Prostate gland (tissue), 2 donors: Measurements from ENCODE around the gene RETREG3. TPM values are rescaled to one million over a fixed set of nuclear protein-coding genes. Genes with fewer than 3 reads are reported as not detected.
A peak's percentile ranks its signal among the peaks of the same experiment; 100 is the strongest.

ENCODE experiments used
- DNase-seq: peaks from one replicate; pipeline ENCODE4 v3.0.0-alpha.2; 2019; ENCODE audit warnings: low spot score
- H3K27ac ChIP-seq, 2 donors: fragments of 200-600 bp; sonication (generic); 2 replicates each; pipeline ENCODE4 v1.5.1; 2017 to 2019
- H3K27me3 ChIP-seq: fragments of 200-600 bp; sonication (generic); replicated peaks from 2 replicates; pipeline ENCODE4 v1.5.1; 2019; ENCODE audit not compliant: insufficient read depth
- H3K36me3 ChIP-seq, 2 donors: fragments of 200-600 bp; sonication (generic); 1 replicate in 1 of 2; 2 replicates in 1 of 2; pipeline versions ENCODE4 v1.5.1 to v1.8.1; 2017 to 2019
- H3K4me1 ChIP-seq: fragments of 200-600 bp; sonication (generic); replicated peaks from 2 replicates; pipeline ENCODE4 v1.5.1; 2019
- H3K4me3 ChIP-seq, 2 donors: fragments of 200-600 bp; sonication (generic); 2 replicates each; pipeline ENCODE4 v1.5.1; 2017 to 2019
- H3K9me3 ChIP-seq: fragments of 200-600 bp; sonication (generic); 2 replicates; pipeline ENCODE4 v1.5.1; 2017
- CTCF ChIP-seq, 4 experiments: fragments of 200-600 bp in 2 of 4; fragments of 450-650 bp in 2 of 4; sonication (generic) in 2 of 4; IDR thresholded peaks; 1 replicate in 3 of 4; 2 replicates in 1 of 4; pipeline ENCODE4 v1.5.1; 2016 to 2019; ENCODE audit warnings: antibody characterized with exemption in 4 of 4, mild to moderate bottlenecking in 2 of 4, moderate library complexity in 2 of 4
- POLR2A ChIP-seq: fragments of 450-650 bp; IDR thresholded peaks from one replicate; pipeline ENCODE4 v1.6.1; 2016; ENCODE audit warnings: antibody characterized with exemption, mild to moderate bottlenecking
- POLR2AphosphoS5 ChIP-seq: sonication (generic); formaldehyde crosslinking; IDR thresholded peaks from one replicate; pipeline ENCODE4 v1.6.1; 2017; ENCODE audit warnings: antibody characterized with exemption
- WGBS: methylation state at CpG from one replicate; pipeline ENCODE4 v1.1.5; 2018; 5-methylcytosine and 5-hydroxymethylcytosine counted together
- intact Hi-C: fragments of 100-400 bp; cut with DNase I; formaldehyde crosslinking; loops from one replicate; pipeline ENCODE4 v1.14.2; 2022
- total RNA-seq, 2 donors: library from RNA; depleted of rRNA; stranded (reverse); fragments of >200 nt; gene quantifications; one replicate each; pipeline ENCODE4 v1.1.0, GENCODE V29; 2016

RETREG3 gene
- total RNA-seq, 2 donors from 2014 or later = 92.8 to 126 TPM

GRCh38 chr17:42537156-42537805 lies 71.9 kb downstream of the RETREG3 start:
- TF ChIP-seq POLR2A (no peak), CTCF (IDR thresholded peaks at IDR 0.05) (no peak), POLR2AphosphoS5 (no peak)
- WGBS = 82% methylated on average over 29 of the region's 31 CpGs
- H3K27ac ChIP-seq = peak overlapping the region; percentile 87 to 94
- intact Hi-C loops = no loop called here
- no peak for DNase-seq
- no peaks in the 10 kb centered on the region for H3K9me3 ChIP-seq
- no peaks in the 10 kb centered on the region for H3K27me3 ChIP-seq
- H3K36me3 ChIP-seq = no peaks in the 10 kb centered on the region
- peak overlapping the region; percentile 63 to 83 for H3K4me3 ChIP-seq
- H3K4me1 ChIP-seq = peaks cover 8% of the 10 kb centered on the region

GRCh38 chr17:42536372-42537155 lies 72.6 kb downstream of the RETREG3 start:
- WGBS = 1% methylated on average over 55 of the region's 65 CpGs

GRCh38 chr17:42536048-42536371 lies 73.2 kb downstream of the RETREG3 start, which contains the start of gene NAGLU:
NAGLU (plus strand) TSS chr17:42536241; CDS start chr17:42536273, 32 bp downstream.
- peak; percentile 94 for DNase-seq
- H3K4me1 ChIP-seq = peaks cover 8% of the 10 kb centered on the region
- H3K36me3 ChIP-seq = no peaks in the 10 kb centered on the region
- intact Hi-C loops = no loop called here
- H3K27me3 ChIP-seq = no peaks in the 10 kb centered on the region
- no peaks in the 10 kb centered on the region for H3K9me3 ChIP-seq
- WGBS = 0% methylated on average over 13 of the region's 40 CpGs
- H3K4me3 ChIP-seq = peak within 1 kb of the TSS; percentile 63 to 83
- TF ChIP-seq CTCF (IDR thresholded peaks at IDR 0.05) (peak in 1 of 4 experiments; percentile 14), POLR2AphosphoS5 (peak; percentile 93), POLR2A (peak; percentile 58)
- H3K27ac ChIP-seq = peak within 1 kb of the TSS; percentile 87 to 94

More at GRCh38 chr17:42536372-42537155, 72.6 kb downstream of the RETREG3 start:
- intact Hi-C loops = no loop called here
- TF ChIP-seq POLR2AphosphoS5 = peak; percentile 50
- peak in 1 of 4 experiments; percentile 4 for TF ChIP-seq CTCF (IDR thresholded peaks at IDR 0.05)
- TF ChIP-seq POLR2A = peak; percentile 10
- Histone ChIP-seq H3K4me3 (peak overlapping the region; percentile 63 to 83), H3K4me1 (peaks cover 8% of the 10 kb centered on the region), H3K27me3 (no peaks in the 10 kb centered on the region), H3K36me3 (no peaks in the 10 kb centered on the region), H3K9me3 (no peaks in the 10 kb centered on the region), H3K27ac (peak overlapping the region; percentile 87 to 94)
- peak; percentile 76 for DNase-seq

GRCh38 chr17:42535155-42536047 lies 73.8 kb downstream of the RETREG3 start:
- peak overlapping the region; percentile 63 to 83 for H3K4me3 ChIP-seq
- DNase-seq = no peak
- 48% methylated on average over 26 of the region's 26 CpGs for WGBS
- H3K4me1 ChIP-seq = peaks cover 9% of the 10 kb centered on the region
- no peaks in the 10 kb centered on the region for H3K9me3 ChIP-seq
- no peaks in the 10 kb centered on the region for H3K36me3 ChIP-seq
- H3K27me3 ChIP-seq = no peaks in the 10 kb centered on the region
- intact Hi-C loops = no loop called here
- peak overlapping the region; percentile 87 to 94 for H3K27ac ChIP-seq
- TF ChIP-seq POLR2AphosphoS5 (no peak), POLR2A (no peak), CTCF (IDR thresholded peaks at IDR 0.05) (no peak)
